GM12873 (cell line): ENCODE measurements around the gene CEBPE.

Experiments used
- TF ChIP-seq, protein P1 (sequence below): IDR thresholded peaks from 2 replicates; pipeline ENCODE4 v1.5.1; 2012; ENCODE audit warnings: low read depth, mild to moderate bottlenecking, moderate library complexity, low read length, control low read depth; ENCODE audit not compliant: insufficient read depth; ENCODE audit errors: missing control alignments

The CEBPE gene

DNA sequence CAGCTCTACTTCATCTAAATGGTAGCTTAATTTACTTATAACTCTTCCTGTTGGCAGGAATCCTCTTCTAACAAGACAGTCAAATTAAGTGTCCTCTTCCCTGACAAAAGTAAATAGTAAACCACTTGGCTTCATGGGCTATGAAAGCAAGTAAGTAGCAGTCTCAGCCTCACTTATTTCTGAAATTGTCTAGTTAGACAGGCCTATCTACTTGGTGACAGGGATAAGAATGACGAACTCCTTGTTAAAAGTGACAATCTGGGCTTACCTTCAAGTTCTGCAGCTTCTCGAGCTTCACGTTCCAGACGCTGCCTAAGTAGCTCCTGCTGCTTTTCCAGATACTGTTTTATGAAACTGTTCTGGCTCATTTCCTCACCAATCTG, 28.8 kb downstream of the CEBPE start:
- TF ChIP-seq, protein P1, sequence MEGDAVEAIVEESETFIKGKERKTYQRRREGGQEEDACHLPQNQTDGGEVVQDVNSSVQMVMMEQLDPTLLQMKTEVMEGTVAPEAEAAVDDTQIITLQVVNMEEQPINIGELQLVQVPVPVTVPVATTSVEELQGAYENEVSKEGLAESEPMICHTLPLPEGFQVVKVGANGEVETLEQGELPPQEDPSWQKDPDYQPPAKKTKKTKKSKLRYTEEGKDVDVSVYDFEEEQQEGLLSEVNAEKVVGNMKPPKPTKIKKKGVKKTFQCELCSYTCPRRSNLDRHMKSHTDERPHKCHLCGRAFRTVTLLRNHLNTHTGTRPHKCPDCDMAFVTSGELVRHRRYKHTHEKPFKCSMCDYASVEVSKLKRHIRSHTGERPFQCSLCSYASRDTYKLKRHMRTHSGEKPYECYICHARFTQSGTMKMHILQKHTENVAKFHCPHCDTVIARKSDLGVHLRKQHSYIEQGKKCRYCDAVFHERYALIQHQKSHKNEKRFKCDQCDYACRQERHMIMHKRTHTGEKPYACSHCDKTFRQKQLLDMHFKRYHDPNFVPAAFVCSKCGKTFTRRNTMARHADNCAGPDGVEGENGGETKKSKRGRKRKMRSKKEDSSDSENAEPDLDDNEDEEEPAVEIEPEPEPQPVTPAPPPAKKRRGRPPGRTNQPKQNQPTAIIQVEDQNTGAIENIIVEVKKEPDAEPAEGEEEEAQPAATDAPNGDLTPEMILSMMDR, result no peak

DNA sequence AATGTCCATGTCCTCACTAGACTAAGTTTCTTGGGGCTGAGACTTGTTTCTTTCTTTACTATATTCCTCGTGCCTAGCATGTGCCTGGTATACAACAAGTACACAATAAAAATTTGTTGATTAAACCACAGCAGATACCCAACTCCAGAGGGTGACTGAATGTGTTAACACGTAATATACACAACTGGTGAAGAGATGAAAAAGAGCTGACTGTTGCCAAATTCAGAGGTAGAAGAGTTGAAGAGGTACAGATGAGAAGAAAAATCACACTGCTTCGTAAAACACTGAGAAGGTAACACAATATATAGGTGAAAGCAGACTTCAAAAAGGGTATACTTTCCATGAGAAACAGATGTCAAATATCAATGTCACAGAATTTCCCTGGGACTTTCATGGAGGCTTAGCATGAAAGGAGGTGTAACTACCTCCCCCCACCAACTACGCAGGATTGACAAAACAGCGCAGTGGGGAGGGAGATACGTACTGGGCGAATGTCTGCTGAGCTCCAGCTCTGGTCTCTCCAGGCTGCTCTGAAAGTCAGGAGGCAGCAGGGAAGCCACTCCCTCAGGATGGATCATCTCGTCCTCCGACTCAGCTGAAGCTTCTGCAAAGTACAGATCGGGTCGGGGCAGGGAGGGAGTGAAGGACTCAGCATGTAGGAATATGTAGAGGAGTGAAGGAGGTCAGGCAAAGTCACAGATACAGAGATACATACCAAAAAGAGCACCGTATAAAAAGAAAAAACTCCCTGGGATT, 29.4 kb downstream of the CEBPE start:
- TF ChIP-seq, protein P1, result no peak

GRCh38 chr14:23086565-23086964, 32.5 kb downstream of the CEBPE start:
- TF ChIP-seq, protein P1, result no peak

DNA sequence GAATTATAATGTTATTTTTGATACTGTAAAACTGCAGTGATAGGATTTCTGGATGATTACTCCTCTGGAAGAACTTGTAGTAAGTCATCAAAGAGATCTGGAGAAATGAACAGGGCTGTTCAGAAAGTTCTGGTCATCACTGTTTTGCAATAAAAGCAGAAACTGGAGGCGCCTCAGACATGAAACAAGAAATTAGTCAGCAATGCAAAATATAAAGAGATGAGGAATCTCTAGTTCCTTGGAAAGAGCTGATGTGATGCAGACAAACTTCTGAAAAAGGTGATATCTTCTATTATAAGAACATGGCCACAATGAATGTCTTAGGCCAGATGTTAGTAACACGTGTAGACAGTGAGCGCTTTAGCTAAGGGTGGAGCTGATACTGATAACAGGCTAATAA, 33.6 kb downstream of the CEBPE start:
- TF ChIP-seq, protein P1, result no peak

DNA sequence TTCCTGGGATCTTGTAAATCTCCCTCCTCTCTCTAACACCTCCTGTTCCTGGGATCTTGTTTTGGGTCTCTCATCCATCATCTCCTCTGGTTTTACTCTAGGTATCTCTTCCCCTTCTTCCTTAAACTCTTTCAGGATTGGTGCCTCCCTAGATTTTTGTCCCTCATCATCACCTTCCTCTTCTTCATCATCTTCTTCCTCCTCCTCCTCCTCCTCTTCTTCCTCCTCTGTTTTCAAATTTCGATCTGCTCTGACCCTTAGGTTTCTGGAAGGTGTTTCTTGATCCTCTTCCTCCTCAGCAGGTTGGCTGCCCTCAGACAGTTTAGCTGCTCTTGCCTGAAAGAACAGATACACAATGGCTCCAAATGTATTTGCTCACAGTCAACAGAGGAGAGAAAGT, 38.6 kb downstream of the CEBPE start:
- TF ChIP-seq, protein P1, result no peak

GRCh38 chr14:23079716-23080115, 39.3 kb downstream of the CEBPE start:
- TF ChIP-seq, protein P1, result no peak

GRCh38 chr14:23078692-23079116, 40.4 kb downstream of the CEBPE start:
- TF ChIP-seq, protein P1, result no peak

- TF ChIP-seq, protein P1, result no peak
Observed at GRCh38 chr14:23077962-23078361, 41.1 kb downstream of the CEBPE start.
